IPS DF 6.9 (cell line): ENCODE measurements around the gene GPR173.

Experiments
- DNase-seq: peaks from one replicate; pipeline ENCODE4 v3.0.0-alpha.2; 2013; ENCODE audit warnings: low read depth, low spot score
- H3K27ac ChIP-seq: one replicate; pipeline ENCODE4 v1.5.1; 2013; ENCODE audit warnings: low read length, control low read depth
- H3K27me3 ChIP-seq: 2 replicates; pipeline ENCODE4 v1.6.1; 2013; ENCODE audit warnings: mild to moderate bottlenecking, low read length; ENCODE audit not compliant: control insufficient read depth, insufficient read depth
- H3K36me3 ChIP-seq: 2 replicates; pipeline ENCODE4 v1.6.1; 2013; ENCODE audit warnings: low read length; ENCODE audit not compliant: control insufficient read depth, insufficient read depth
- H3K4me1 ChIP-seq: 2 replicates; pipeline ENCODE4 v1.6.1; 2013; ENCODE audit warnings: low read length; ENCODE audit not compliant: control insufficient read depth, insufficient read depth
- H3K4me3 ChIP-seq: 2 replicates; pipeline ENCODE4 v1.5.1; 2013; ENCODE audit warnings: mild to moderate bottlenecking, low read length
- H3K9me3 ChIP-seq: 2 replicates; pipeline ENCODE4 v1.6.1; 2013; ENCODE audit warnings: low read length, inconsistent platforms; ENCODE audit not compliant: control insufficient read depth, insufficient read depth
- WGBS: extraction: QIAGEN DNeasy Blood & Tissue Kit; methylation state at CpG from one replicate; pipeline ENCODE4 v1.1.7; 2013; ENCODE audit warnings: mixed read lengths, missing lambda C conversion rate; ENCODE audit not compliant: insufficient read length, insufficient coverage; 5-methylcytosine and 5-hydroxymethylcytosine counted together

The GPR173 gene

DNA sequence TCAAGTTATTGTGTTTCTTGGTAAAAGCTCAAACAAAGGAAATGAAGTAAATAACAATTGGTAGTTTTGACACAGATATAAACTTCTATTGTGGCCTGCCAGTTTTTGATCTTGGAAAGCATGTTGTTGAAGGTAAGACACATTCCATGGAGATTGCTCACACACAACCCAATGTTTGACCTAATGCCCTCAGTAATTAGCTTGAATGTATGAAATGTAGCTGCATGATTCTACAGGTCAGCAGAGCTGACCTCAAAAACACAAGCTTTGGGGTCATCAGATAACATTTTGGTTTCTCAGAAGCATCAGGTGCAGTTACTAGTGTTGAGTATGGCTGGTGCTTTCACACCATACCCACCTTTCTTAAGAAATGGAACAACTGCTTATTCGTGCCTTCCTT lies 16.5 kb downstream of the GPR173 start:
- Histone ChIP-seq H3K27me3 (no peaks in the 10 kb centered on the region), H3K36me3 (no peaks in the 10 kb centered on the region), H3K9me3 (no peaks in the 10 kb centered on the region), H3K4me3 (no peak overlapping the region), H3K4me1 (no peaks in the 10 kb centered on the region), H3K27ac (no peak overlapping the region)
- no peak for DNase-seq
- WGBS = no CpG with 5 or more reads among the region's 1 CpG

DNA sequence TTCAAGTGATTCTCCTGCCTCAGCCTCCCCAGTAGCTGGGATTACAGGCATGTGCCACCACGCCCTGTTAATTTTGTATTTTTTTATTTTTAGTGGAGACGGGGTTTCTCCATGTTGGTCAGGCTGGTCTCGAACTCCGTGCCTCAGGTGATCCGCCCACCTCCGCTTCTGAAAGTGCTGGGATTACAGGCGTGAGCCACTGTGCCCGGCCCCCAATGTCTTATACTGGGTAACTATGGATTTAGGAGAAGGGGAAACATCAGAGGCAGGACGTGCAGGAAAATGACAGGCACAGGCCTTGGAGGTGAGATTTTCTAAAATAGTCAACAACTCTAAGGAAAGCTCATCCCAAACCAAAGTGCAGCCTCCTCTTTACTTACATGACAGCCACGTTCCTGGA lies 22.5 kb downstream of the GPR173 start:
- H3K4me3 ChIP-seq = no peak overlapping the region
- H3K27ac ChIP-seq = no peak overlapping the region
- no peaks in the 10 kb centered on the region for H3K9me3 ChIP-seq

DNA sequence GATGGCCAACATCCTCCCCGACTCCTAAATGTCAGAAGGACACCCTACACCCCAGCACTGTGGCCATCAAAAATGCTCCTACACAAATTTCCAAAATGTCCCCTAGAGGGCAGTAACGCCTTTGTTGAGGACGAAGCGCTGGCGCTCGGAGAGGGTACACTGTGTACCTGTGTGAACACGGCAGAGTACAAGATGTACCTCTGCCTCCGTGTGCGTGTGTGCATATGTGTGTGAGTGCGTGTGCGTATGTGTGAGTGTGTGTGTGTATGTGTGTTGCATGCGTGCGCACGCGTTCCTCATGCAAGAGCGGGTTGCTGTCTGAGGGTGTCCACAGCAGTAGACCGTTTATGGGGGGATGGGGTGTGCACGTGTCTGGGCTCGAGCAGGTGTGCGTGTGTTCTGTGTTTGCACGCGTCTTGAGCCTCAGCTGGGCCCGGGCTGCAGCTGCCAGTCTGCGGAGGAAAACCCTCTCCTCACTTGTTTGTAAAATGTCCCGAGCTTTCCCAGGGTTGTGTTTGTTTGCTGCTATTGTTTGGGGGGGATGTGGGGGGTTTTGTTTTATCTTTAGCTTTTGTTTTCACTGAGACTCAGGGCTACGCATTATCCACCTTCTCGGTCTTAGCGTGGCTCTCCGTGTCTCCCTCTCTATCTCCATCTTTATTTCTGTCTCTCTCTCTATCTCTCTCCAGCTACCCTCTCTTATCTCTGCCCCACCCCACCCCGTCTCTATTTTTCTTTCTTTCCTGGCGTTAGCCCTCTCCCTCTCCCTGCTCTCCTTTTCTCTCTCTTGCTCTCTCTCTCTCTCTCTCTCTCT lies 23.2 kb downstream of the GPR173 start:
- H3K4me3 ChIP-seq = peak overlapping the region; percentile 21; the same call in 1 of the 2 replicates
- H3K4me1 ChIP-seq = no peaks in the 10 kb centered on the region
- no peak for DNase-seq
- no CpG with 5 or more reads among the region's 31 CpGs for WGBS
- H3K36me3 ChIP-seq = no peaks in the 10 kb centered on the region
- H3K27ac ChIP-seq = no peak overlapping the region
- H3K9me3 ChIP-seq = no peaks in the 10 kb centered on the region
- H3K27me3 ChIP-seq = no peaks in the 10 kb centered on the region

More for the DNA sequence above, 22.5 kb downstream of the GPR173 start:
- no peaks in the 10 kb centered on the region for H3K4me1 ChIP-seq
- no CpG with 5 or more reads among the region's 10 CpGs for WGBS
- H3K27me3 ChIP-seq = no peaks in the 10 kb centered on the region
- H3K36me3 ChIP-seq = no peaks in the 10 kb centered on the region
- no peak for DNase-seq

DNA sequence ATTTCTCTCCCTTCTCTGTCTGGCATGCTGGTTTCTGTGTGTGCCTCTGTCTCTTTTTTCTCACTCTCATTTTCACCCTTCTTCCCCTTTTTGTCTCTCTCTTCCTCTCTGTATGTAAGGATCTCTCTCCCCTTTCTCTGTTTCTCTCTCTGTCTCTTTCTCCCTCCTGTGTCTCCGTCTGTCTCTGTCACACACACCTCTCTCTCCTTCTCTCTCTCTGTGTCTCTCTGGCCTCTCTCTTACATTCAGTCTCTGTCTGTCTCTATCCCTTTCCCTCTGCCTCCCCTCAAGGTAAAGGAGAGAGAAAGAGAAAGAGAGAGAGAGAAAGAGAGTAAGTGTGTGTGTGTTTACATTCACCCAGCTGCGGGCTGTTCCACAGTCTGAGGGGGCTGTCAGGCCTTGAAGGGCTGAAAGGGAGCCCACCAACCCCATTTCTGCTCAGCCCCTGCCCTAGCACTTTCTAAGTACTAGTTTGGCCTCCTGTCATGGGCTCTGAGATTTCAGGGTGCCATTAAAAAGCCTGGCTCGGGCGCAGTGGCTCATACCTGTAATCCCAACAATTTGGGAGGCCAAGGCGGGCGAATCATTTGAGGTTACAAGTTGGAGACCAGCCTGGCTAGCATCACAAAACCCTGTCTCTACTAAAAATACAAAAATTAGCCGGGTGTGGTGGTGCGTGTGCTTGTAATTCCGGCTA lies 24.0 kb downstream of the GPR173 start:
- Histone ChIP-seq H3K4me3 (no peak overlapping the region), H3K4me1 (no peaks in the 10 kb centered on the region), H3K27ac (no peak overlapping the region), H3K36me3 (no peaks in the 10 kb centered on the region), H3K9me3 (no peaks in the 10 kb centered on the region), H3K27me3 (no peaks in the 10 kb centered on the region)
- no peak for DNase-seq
- no CpG with 5 or more reads among the region's 9 CpGs for whole genome bisulfite sequencing

DNA sequence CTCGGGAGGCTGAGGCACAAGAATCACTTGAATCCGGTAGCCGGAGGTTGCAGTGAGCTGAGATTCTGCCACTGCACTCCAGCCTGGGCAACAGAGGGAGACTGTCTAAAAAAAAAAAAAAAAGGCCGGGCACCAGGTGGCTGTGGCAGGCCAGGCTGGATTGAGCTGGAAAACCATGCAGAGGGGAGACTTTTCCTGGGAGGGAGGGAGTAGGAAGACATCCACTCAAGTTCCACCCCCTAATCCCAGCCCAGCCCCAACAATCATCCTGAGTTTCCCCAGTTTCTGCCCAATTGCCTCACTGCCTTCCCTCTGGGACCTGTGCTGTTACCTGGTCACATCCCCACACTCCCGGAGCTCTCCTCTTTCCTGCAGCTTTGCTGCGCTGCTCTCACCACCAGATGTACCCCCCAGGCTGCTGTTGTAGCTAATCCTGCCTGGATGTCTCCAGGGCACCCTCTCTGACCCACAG lies 24.6 kb downstream of the GPR173 start:
- Histone ChIP-seq H3K36me3 (no peaks in the 10 kb centered on the region), H3K27me3 (no peaks in the 10 kb centered on the region), H3K9me3 (no peaks in the 10 kb centered on the region), H3K27ac (no peak overlapping the region), H3K4me1 (no peaks in the 10 kb centered on the region), H3K4me3 (no peak overlapping the region)
- no peak for DNase-seq
- no CpG with 5 or more reads among the region's 6 CpGs for WGBS

DNA sequence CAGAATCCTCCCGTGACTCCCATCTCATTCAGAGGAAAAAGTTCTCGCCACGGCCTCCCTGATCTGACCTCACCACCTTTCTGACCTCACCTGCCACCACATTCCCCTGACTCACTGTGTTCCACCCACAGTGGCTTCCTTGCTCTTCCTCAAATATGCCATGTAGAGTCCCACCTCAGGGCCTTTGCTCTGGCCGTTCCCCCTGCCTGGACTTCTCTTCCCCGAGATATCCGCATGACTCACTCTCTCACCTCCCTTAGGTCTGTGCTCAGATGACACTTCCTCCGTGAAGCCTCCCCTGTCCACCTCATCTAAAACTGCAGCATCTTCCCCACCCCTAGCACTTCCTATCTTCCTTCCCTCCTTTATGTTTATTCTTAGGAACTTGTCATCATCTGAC lies 26.4 kb downstream of the GPR173 start:
- H3K27ac ChIP-seq = no peak overlapping the region
- no peaks in the 10 kb centered on the region for H3K4me1 ChIP-seq
- H3K9me3 ChIP-seq = no peaks in the 10 kb centered on the region
- no peak for DNase-seq
- WGBS = no CpG with 5 or more reads among the region's 7 CpGs
- no peaks in the 10 kb centered on the region for H3K36me3 ChIP-seq
- no peak overlapping the region for H3K4me3 ChIP-seq
- no peaks in the 10 kb centered on the region for H3K27me3 ChIP-seq

DNA sequence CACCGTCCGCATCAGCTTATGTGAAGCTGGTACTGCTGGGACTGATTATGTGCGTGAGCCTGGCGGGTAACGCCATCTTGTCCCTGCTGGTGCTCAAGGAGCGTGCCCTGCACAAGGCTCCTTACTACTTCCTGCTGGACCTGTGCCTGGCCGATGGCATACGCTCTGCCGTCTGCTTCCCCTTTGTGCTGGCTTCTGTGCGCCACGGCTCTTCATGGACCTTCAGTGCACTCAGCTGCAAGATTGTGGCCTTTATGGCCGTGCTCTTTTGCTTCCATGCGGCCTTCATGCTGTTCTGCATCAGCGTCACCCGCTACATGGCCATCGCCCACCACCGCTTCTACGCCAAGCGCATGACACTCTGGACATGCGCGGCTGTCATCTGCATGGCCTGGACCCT lies 28.1 kb downstream of the GPR173 start:
- H3K36me3 ChIP-seq = no peaks in the 10 kb centered on the region
- no peak overlapping the region for H3K27ac ChIP-seq
- no peaks in the 10 kb centered on the region for H3K9me3 ChIP-seq
- no peak for DNase-seq
- H3K27me3 ChIP-seq = no peaks in the 10 kb centered on the region
- no peaks in the 10 kb centered on the region for H3K4me1 ChIP-seq
- WGBS = no CpG with 5 or more reads among the region's 21 CpGs
- no peak overlapping the region for H3K4me3 ChIP-seq

DNA sequence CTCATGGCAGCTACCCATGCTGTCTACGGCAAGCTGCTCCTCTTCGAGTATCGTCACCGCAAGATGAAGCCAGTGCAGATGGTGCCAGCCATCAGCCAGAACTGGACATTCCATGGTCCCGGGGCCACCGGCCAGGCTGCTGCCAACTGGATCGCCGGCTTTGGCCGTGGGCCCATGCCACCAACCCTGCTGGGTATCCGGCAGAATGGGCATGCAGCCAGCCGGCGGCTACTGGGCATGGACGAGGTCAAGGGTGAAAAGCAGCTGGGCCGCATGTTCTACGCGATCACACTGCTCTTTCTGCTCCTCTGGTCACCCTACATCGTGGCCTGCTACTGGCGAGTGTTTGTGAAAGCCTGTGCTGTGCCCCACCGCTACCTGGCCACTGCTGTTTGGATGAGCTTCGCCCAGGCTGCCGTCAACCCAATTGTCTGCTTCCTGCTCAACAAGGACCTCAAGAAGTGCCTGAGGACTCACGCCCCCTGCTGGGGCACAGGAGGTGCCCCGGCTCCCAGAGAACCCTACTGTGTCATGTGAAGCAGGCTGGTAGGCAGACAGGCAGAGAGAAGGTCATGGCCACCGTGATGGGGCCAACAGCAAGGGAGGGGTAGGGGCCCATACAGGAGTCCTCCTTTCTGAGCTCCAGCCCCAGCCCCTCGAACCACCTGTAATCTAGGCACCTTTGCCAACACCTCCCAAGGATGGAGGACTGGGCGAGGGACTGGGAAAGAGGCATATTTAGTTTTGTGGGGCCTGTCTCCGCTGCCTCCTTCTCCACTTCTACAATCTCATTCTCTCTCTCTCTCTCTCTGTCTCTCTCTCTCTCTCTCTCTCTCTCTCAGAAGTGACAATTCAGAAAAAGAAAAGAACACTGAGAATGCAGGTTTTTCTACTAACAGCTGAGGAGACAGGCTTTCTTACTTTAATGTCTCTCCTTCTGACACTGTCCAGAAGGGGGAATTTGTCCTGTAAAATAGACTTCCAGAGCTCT lies 28.9 kb downstream of the GPR173 start:
- Histone ChIP-seq H3K27me3 (no peaks in the 10 kb centered on the region), H3K4me3 (no peak overlapping the region), H3K36me3 (no peaks in the 10 kb centered on the region), H3K9me3 (no peaks in the 10 kb centered on the region), H3K4me1 (no peaks in the 10 kb centered on the region), H3K27ac (no peak overlapping the region)
- no CpG with 5 or more reads among the region's 27 CpGs for WGBS
- no peak for DNase-seq

DNA sequence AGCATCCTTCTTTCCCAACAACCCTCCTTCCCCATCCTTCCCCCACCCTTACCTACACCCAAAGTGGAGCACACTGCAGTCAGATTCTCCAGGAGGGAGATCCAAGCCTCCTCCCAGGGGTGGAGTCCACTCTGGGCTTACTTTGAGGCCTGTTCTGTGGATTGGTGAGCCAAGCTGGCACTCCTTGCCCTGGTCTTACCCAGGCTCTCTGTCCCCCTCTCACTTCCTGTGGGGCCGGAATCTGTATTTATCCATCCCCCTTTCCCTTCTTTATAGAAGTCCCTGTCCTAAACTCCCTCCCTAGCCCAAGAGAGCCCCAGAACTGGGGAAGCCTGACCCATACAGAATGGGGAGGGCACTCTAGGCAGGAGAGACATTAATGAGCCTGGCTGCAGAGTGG lies 30.4 kb downstream of the GPR173 start:
- H3K36me3 ChIP-seq = no peaks in the 10 kb centered on the region
- H3K27me3 ChIP-seq = no peaks in the 10 kb centered on the region
- H3K4me3 ChIP-seq = no peak overlapping the region
- DNase-seq = no peak
- no peaks in the 10 kb centered on the region for H3K9me3 ChIP-seq
- H3K27ac ChIP-seq = no peak overlapping the region
- H3K4me1 ChIP-seq = no peaks in the 10 kb centered on the region; the same call in 1 of the 2 replicates
- WGBS = no CpG with 5 or more reads among the region's 1 CpG
